Ascending aorta (tissue), 2 donors: Measurements from ENCODE around the gene SERPING1. TPM values are rescaled to one million over a fixed set of nuclear protein-coding genes. Genes with fewer than 3 reads are reported as not detected.

Experiments
- DNase-seq, 2 donors: peaks; one replicate each; pipeline ENCODE4 v3.0.0-alpha.2; 2019; ENCODE audit warnings: low spot score in 2 of 2
- H3K27ac ChIP-seq, 2 donors: fragments of 200-600 bp; sonication (generic); one replicate each; pipeline ENCODE4 v1.5.1; 2016 to 2017; ENCODE audit warnings: mild to moderate bottlenecking in 1 of 2
- H3K27me3 ChIP-seq: fragments of 200-600 bp; sonication (generic); one replicate; pipeline ENCODE4 v1.5.1; 2017
- H3K36me3 ChIP-seq, 2 donors: fragments of 200-600 bp; sonication (generic); one replicate each; pipeline ENCODE4 v1.5.1; 2016
- H3K4me1 ChIP-seq, 2 donors: fragments of 200-600 bp; sonication (generic); one replicate each; pipeline ENCODE4 v1.5.1; 2016 to 2017; ENCODE audit warnings: mild to moderate bottlenecking in 1 of 2
- H3K4me3 ChIP-seq, 2 donors: fragments of 200-600 bp; sonication (generic); one replicate each; pipeline ENCODE4 v1.5.1; 2016 to 2017; ENCODE audit warnings: mild to moderate bottlenecking in 1 of 2
- H3K9me3 ChIP-seq, 2 donors: fragments of 200-600 bp; sonication (generic); one replicate each; pipeline ENCODE4 v1.5.1; 2016
- intact Hi-C: fragments of 100-400 bp; cut with DNase I; formaldehyde crosslinking; loops from one replicate; pipeline ENCODE4 v1.15.1; 2023
- total RNA-seq: library from RNA; depleted of rRNA; stranded (reverse); fragments of >200 nt; gene quantifications from one replicate; pipeline ENCODE4 v1.1.0, GENCODE V29; 2016
- TF ChIP-seq, protein P1 (sequence below), 3 experiments: fragments of 200-600 bp in 2 of 3; fragments of 450-650 bp in 1 of 3; sonication (generic) in 2 of 3; IDR thresholded peaks; one replicate each; pipeline ENCODE4 v1.5.1; 2016 to 2019; ENCODE audit warnings: antibody characterized with exemption in 3 of 3, mild to moderate bottlenecking in 1 of 3, moderate library complexity in 1 of 3

Gene SERPING1
- total RNA-seq, 1 donor from 2014 or later, result 607 TPM

DNA sequence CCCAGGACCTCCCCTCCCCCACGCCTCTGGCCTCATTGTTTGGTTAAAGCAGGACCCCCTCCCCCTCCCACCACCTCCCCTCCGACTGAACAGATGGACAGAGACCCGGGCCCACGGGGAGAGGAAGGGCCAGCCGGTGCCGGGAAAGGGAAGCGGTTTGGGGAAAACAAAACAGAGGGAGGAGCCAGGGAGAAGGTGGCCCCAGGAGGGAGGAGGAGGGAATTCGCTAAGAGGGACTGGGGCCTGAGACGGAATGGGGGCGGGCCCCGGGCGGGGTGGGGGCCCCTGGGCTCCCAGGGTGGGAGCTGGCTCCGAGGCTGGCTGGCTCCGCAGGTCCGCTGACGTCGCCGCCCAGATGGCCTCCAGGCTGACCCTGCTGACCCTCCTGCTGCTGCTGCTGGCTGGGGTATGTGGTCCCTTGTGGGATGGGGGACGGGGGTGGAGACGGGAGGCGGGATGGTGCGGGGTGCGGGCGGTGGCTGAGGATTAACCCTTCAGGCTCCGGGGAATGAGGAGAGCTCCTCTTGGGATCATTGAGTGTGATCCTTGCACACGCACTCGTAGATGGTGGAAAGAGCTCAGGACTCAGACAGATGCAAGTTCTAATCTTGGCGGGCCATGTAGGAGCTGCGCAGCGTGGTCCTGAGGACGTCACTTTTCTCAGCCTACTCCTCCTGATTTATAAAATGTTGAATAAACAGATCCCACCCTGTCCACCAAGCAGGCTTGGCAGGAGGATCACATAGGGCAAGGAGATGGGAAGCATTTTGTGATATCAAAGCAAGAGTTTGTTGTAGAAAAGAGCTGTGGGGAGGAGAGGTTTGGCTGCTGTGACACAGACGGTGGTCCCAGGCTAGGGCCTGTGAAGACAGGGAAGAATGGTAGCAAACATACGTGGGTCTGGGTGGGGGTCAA is 688 bp downstream of the SERPING1 start:
- H3K9me3 ChIP-seq, result no peaks in the 10 kb centered on the region
- DNase-seq, result peak; percentile 42 to 89
- H3K4me1 ChIP-seq, result peaks cover 0 to 9% of the 10 kb centered on the region in 2 donors
- TF ChIP-seq, protein P1, sequence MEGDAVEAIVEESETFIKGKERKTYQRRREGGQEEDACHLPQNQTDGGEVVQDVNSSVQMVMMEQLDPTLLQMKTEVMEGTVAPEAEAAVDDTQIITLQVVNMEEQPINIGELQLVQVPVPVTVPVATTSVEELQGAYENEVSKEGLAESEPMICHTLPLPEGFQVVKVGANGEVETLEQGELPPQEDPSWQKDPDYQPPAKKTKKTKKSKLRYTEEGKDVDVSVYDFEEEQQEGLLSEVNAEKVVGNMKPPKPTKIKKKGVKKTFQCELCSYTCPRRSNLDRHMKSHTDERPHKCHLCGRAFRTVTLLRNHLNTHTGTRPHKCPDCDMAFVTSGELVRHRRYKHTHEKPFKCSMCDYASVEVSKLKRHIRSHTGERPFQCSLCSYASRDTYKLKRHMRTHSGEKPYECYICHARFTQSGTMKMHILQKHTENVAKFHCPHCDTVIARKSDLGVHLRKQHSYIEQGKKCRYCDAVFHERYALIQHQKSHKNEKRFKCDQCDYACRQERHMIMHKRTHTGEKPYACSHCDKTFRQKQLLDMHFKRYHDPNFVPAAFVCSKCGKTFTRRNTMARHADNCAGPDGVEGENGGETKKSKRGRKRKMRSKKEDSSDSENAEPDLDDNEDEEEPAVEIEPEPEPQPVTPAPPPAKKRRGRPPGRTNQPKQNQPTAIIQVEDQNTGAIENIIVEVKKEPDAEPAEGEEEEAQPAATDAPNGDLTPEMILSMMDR (IDR thresholded peaks at IDR 0.05), result no peak
- H3K27me3 ChIP-seq, result no peaks in the 10 kb centered on the region
- intact Hi-C loops, result loop anchor here (1.0 to 5.0 kb wide), 4 partner anchors 30 to 979 kb away; partner anchors contain the start of genes LPXN, SLC43A3 and ZFP91
- peak overlapping the region; percentile 95 to 97 for H3K27ac ChIP-seq
- peak overlapping the region; percentile 72 for H3K4me3 ChIP-seq
- peaks cover 10 to 19% of the 10 kb centered on the region in 2 donors for H3K36me3 ChIP-seq

DNA sequence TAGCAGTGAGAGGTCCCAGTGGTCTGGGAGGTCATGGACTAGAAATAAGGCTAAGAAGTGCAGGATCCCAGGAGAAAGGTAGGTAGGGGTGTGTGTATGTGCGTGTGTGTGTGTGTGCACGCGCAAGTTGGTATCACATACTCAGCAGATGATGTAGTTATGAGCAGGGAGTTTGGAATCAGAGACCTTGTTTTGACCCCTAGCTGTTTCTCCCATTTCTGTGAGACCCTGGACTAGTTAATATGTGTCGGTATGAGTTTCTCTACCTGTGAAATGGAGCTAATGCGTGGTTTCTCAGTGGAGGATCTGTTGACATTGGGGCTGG is 1.3 kb downstream of the SERPING1 start:
- H3K27me3 ChIP-seq, result no peaks in the 10 kb centered on the region
- H3K4me1 ChIP-seq, result peaks cover 0 to 9% of the 10 kb centered on the region in 2 donors
- peak overlapping the region; percentile 95 to 97 for H3K27ac ChIP-seq
- intact Hi-C loops, result loop anchor here (1.0 to 5.0 kb wide), 3 partner anchors 30 to 979 kb away; partner anchors contain the start of genes LPXN, SLC43A3 and ZFP91
- peaks cover 10 to 24% of the 10 kb centered on the region in 2 donors for H3K36me3 ChIP-seq
- TF ChIP-seq, protein P1 (IDR thresholded peaks at IDR 0.05), result no peak
- no peaks in the 10 kb centered on the region for H3K9me3 ChIP-seq
- peak overlapping the region; percentile 72 for H3K4me3 ChIP-seq
- DNase-seq, result peak in 1 of 2 donors; percentile 67

DNA sequence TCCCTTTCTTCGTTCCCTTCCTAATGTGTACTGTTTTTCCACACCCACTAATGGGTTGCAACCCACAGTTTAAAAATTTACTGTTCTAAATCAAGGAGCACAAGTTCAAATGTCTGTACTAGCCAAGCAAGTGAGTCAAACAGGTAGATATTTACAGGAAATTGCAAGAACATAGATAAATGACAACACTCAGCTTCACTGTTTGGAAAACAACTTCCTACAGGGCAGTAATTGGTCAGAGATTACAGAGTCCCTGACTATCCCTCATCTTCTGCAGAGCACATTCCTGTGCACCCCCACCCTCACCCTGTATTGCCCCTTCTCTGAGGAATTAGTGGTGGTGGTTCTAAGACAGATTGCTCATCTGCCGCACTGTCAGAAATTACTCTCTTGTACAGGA is 1.9 kb downstream of the SERPING1 start:
- peaks cover 10 to 30% of the 10 kb centered on the region in 2 donors for H3K36me3 ChIP-seq
- TF ChIP-seq, protein P1 (IDR thresholded peaks at IDR 0.05), result no peak
- peaks cover 0 to 9% of the 10 kb centered on the region in 2 donors for H3K4me1 ChIP-seq
- no peaks in the 10 kb centered on the region for H3K27me3 ChIP-seq
- peak overlapping the region in 1 of 2 donors; percentile 72 for H3K4me3 ChIP-seq
- intact Hi-C loops, result loop anchor here (5.0 kb wide), 2 partner anchors 172 to 978 kb away; partner anchors contain the start of genes LPXN, SLC43A3 and ZFP91
- DNase-seq, result no peak
- H3K27ac ChIP-seq, result peak overlapping the region; percentile 95 to 97
- no peaks in the 10 kb centered on the region for H3K9me3 ChIP-seq

GRCh38 chr11:57601297-57601696 is 3.8 kb downstream of the SERPING1 start:
- TF ChIP-seq, protein P1 (IDR thresholded peaks at IDR 0.05), result no peak
- H3K27ac ChIP-seq, result peak overlapping the region in 1 of 2 donors; percentile 18
- H3K27me3 ChIP-seq, result no peaks in the 10 kb centered on the region
- H3K9me3 ChIP-seq, result no peaks in the 10 kb centered on the region
- DNase-seq, result no peak
- peaks cover 0 to 9% of the 10 kb centered on the region in 2 donors for H3K4me1 ChIP-seq
- peaks cover 16 to 47% of the 10 kb centered on the region in 2 donors for H3K36me3 ChIP-seq
- no peak overlapping the region for H3K4me3 ChIP-seq
- intact Hi-C loops, result no loop called here

DNA sequence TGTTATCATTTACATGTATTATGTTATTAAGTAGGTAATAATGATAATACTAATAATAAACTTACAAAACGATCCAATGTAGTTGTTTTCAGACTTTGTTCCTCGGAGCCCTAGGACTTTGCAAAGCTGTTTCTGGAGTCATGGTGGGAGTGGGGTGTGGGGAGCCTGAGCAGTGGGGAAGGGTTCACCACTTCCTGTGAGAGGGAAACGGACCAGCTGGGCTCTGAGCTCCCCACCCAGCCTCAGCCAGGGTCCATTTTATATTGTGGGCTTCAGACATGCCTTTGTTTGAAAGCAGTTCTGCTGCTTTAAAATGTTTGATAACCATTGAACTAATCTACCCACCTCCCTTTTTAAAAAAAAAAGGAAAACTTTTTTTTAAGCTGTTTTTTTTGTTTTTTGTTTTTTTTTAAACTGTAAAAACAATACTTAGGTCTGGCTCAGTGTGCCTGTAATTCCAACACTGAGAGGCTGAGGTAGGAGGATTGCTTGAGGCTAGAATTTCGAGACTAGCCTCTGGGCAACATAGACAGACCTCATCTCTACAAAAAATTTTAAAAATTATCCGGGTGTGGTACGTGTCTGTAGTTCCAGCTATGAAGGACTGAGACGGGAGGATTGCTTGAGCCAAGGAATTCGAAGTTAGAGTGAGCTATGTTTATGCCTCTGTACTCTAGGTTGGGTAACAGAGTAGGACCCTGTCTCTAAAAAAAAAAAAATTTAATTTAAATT is 7.0 kb downstream of the SERPING1 start:
- H3K4me3 ChIP-seq, result no peak overlapping the region
- H3K9me3 ChIP-seq, result no peaks in the 10 kb centered on the region
- peak overlapping the region in 1 of 2 donors; percentile 40 for H3K27ac ChIP-seq
- DNase-seq, result no peak
- H3K36me3 ChIP-seq, result peaks cover 36 to 76% of the 10 kb centered on the region in 2 donors
- no peaks in the 10 kb centered on the region for H3K4me1 ChIP-seq
- H3K27me3 ChIP-seq, result no peaks in the 10 kb centered on the region
- TF ChIP-seq, protein P1 (IDR thresholded peaks at IDR 0.05), result no peak
- intact Hi-C loops, result no loop called here
